ENCODE measurements around the gene SLC2A4RG. TPM values are rescaled to one million over a fixed set of nuclear protein-coding genes. Genes with fewer than 3 reads are reported as not detected.

Gene SLC2A4RG
- total RNA-seq, 2 donors from 2014 or later: 43.5 to 47.0 TPM

DNA sequence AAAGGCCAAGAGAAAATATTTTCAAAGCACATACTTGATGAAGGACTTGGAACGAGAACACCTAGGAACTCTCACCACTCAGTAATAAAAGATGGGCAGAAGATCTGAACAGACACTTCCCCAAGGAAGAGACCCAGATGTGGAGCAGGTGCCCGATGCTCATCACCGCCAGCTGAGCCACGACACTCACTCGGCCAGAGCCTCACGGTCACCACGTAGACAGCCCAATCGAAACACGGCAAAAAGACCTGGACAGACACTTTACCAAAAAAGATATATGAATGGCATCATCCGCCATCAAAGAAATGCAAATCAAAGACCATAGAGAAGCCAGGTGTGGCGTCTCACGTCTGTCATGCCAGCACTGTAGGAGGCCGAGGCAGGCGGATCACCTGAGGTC is 41.6 kb downstream of the SLC2A4RG start:
- Mint-ChIP-seq H3K4me1 (ENCODE audit: low read depth) (peaks cover 24% of the 10 kb centered on the region), H3K27ac (no peak overlapping the region), H3K36me3 (ENCODE audit: insufficient read depth in 2 of 2) (no peaks in the 10 kb centered on the region), H3K4me3 (peak overlapping the region; percentile 18 to 22), H3K27me3 (ENCODE audit: low read depth) (no peaks in the 10 kb centered on the region), H3K9me3 (no peaks in the 10 kb centered on the region)
- no peak for ATAC-seq (replicated peaks in 1 of 2)
- no peak for DNase-seq

DNA sequence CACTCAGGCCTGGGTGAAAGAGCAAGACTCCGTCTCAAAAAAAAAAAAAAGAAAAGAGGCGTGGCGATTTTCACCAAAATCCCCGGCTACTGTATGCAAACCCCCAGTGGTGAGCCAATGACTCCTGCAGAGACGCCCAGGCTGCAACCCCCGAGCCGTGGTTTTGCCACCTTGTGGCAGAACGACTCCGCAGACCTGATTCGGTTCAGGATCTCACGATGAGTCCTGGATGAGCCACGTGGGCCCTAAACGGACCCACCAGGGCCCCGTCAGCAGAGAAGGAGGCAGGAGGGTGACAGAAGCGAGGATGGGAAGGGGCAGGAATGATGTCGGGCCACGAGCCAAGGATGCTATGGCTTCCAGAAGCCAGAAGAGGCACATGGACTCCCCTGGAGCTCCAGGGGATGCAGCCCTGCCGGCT is 42.5 kb downstream of the SLC2A4RG start:
- Mint-ChIP-seq H3K27ac (no peak overlapping the region), H3K27me3 (ENCODE audit: low read depth) (no peaks in the 10 kb centered on the region), H3K9me3 (no peaks in the 10 kb centered on the region), H3K4me1 (ENCODE audit: low read depth) (peaks cover 29% of the 10 kb centered on the region), H3K4me3 (peak overlapping the region in 1 of 2 donors; percentile 31), H3K36me3 (ENCODE audit: insufficient read depth in 2 of 2) (no peaks in the 10 kb centered on the region)
- DNase-seq (peak; percentile 22 to 52), ATAC-seq (replicated peaks in 1 of 2) (peak; percentile 87 to 95)

DNA sequence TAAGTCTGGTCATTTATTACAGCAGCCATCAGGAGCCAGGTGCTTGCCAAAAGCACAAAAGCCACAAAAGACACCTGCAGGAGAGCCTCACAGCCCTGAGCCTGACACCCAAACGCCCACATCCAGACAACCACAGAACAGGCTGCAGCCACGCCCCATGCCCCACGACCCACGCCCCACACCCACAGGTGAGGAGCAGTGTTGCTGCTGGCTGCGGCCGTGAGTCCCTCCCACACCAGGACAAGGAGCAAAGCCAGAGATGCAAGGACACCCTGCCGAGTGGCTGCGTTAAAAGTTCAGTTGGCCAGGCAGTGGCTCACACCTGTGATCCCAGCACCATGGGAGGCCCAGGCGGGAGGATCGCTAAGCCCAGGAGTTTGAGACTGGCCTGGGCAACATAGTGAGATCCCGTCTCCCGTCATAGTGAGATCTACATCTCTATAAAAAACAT is 43.0 kb downstream of the SLC2A4RG start:
- H3K27ac Mint-ChIP-seq: no peak overlapping the region

DNA sequence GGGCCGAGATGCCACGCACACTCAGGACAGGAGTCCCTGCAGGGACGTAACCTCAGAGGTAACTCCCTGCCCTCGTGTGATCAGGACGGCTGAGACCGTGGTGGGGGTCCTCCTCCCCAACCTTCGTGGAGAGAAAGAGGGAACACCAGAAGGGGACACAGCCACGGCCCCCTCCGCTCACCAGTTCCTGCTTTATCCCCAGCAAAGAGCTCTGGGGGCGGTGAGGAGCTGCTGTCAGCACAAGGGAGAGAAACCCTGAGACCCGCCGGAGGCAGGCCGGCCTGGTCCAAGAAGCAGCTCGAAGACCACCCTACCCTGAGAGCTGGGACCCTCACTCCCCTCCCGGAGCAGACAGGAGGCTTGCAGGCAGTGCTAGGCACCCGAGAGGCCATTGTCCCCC is 44.4 kb downstream of the SLC2A4RG start:
- no peak overlapping the region for H3K27ac Mint-ChIP-seq
- peaks cover 29% of the 10 kb centered on the region for H3K4me1 Mint-ChIP-seq (ENCODE audit: low read depth)
- no peak overlapping the region for H3K4me3 Mint-ChIP-seq
- ATAC-seq (replicated peaks in 1 of 2) (no peak), DNase-seq (no peak)
- H3K9me3 Mint-ChIP-seq: no peaks in the 10 kb centered on the region
- H3K27me3 Mint-ChIP-seq (ENCODE audit: low read depth): no peaks in the 10 kb centered on the region
- no peaks in the 10 kb centered on the region for H3K36me3 Mint-ChIP-seq (ENCODE audit: insufficient read depth in 2 of 2)

More for the DNA sequence above, 43.0 kb downstream of the SLC2A4RG start:
- Mint-ChIP-seq H3K4me1 (ENCODE audit: low read depth) (peaks cover 29% of the 10 kb centered on the region), H3K4me3 (no peak overlapping the region), H3K36me3 (ENCODE audit: insufficient read depth in 2 of 2) (no peaks in the 10 kb centered on the region), H3K9me3 (no peaks in the 10 kb centered on the region), H3K27me3 (ENCODE audit: low read depth) (no peaks in the 10 kb centered on the region)
- no peak for DNase-seq
- ATAC-seq (replicated peaks in 1 of 2): peak; percentile 12 to 18

DNA sequence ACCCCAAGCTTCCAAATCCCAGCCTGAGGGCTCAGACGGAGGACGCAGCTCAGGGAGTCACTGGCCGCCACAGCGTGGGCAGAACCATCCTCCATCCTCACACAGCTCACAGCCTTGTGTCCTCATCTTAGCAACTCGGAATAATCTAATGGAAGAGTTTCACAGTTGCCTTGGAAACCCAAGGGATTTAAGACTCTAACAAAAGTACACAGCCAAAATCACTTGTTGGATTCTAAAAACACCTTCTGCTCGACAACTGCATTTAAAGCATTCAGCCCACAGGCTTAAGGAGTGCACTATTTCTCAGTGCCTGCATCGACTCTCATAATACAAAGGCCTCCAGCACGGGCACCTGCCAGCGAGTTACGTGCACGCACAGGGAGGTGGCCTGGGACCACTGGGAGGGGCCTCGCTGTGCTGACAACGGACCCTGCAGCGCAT is 46.1 kb downstream of the SLC2A4RG start:
- Mint-ChIP-seq H3K4me1 (ENCODE audit: low read depth) (peaks cover 29% of the 10 kb centered on the region), H3K27ac (no peak overlapping the region), H3K27me3 (ENCODE audit: low read depth) (no peaks in the 10 kb centered on the region), H3K36me3 (ENCODE audit: insufficient read depth in 2 of 2) (no peaks in the 10 kb centered on the region), H3K9me3 (no peaks in the 10 kb centered on the region), H3K4me3 (no peak overlapping the region)
- DNase-seq: no peak
- ATAC-seq (replicated peaks in 1 of 2): no peak

DNA sequence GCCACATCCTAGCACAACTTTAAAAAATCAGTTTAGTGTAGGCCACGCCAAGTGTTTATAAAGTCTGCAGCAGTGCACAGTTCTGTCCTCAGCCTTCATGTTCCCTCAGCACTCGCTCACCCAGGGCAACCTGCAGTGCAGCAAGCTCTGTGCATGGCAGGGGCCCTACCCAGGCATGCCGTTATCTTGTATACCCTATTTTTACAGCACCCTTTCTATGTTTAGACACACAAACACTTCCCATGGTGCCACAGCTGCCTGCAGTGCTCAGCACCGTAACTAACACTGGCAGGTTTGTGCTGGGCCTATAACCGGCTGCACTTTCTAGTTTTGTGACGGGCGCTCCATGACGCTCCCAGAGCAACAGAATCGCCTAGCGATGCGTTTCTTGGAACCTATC is 47.7 kb downstream of the SLC2A4RG start:
- Mint-ChIP-seq H3K27me3 (ENCODE audit: low read depth) (no peaks in the 10 kb centered on the region), H3K36me3 (ENCODE audit: insufficient read depth in 2 of 2) (no peaks in the 10 kb centered on the region), H3K4me1 (ENCODE audit: low read depth) (peaks cover 16% of the 10 kb centered on the region), H3K4me3 (no peak overlapping the region), H3K27ac (no peak overlapping the region), H3K9me3 (no peaks in the 10 kb centered on the region)
- ATAC-seq (replicated peaks in 1 of 2) (no peak), DNase-seq (no peak)

DNA sequence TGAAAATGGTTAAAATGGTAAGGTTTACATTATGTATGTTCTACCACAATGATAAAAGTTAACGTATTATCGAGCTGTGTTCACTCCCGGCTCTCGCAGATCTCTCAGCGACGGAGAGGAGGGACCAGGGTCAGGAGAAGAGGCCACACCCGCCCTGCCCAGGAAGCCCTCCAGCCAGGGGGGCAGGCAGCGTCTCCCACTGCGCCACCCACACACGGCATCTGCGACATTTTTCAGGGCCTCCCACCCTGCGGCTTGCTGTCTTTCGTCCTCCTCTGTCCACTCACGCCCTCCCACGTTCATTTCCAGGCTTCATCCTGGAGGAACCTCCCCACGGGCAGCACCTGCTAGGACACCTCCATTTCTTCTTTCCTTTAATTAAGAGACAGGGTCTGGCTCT is 48.2 kb downstream of the SLC2A4RG start:
- ATAC-seq (replicated peaks in 1 of 2) (no peak), DNase-seq (no peak)
- H3K27ac Mint-ChIP-seq: no peak overlapping the region
- peaks cover 12% of the 10 kb centered on the region for H3K4me1 Mint-ChIP-seq (ENCODE audit: low read depth)
- no peak overlapping the region for H3K4me3 Mint-ChIP-seq
- no peaks in the 10 kb centered on the region for H3K9me3 Mint-ChIP-seq
- no peaks in the 10 kb centered on the region for H3K27me3 Mint-ChIP-seq (ENCODE audit: low read depth)
- H3K36me3 Mint-ChIP-seq (ENCODE audit: insufficient read depth in 2 of 2): no peaks in the 10 kb centered on the region

DNA sequence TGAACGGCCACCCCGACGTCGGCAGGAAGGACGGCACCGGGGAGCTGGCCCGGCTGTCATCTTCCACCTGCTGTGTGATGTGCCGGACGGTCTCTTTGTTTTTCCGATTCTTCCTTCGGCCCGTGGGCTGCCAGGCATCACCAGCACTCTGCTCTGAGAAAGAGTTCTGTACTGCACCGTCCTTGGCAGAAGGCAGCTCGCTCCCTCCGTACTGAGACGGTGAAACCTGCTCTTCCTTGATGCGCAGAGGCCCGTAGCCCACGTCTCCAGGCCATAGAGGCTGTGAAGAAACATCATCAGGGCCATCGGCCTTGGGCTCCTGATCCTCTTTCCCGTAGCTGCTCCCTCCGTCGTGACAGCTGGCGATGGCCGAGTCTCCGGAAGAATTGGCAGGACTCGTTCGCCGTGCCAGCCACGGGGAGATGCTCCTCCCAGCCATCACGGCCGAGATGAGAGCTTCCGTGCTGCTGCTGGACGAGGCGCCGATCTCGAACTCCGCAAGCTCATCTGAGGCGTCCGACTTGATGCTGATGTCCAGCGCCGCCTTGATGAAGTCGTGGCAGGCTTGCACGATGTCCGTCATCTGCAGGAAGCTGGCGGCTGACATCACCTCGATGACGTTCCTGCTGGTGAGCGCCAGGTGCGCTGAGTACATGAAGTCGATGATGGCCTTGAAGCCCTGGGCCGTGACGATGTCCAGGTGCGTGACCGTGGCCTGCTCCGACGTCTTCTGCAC is 50.4 kb downstream of the SLC2A4RG start:
- ATAC-seq (replicated peaks in 1 of 2) (no peak), DNase-seq (no peak)
- H3K4me3 Mint-ChIP-seq: no peak overlapping the region
- H3K27ac Mint-ChIP-seq: no peak overlapping the region
- H3K4me1 Mint-ChIP-seq (ENCODE audit: low read depth): peaks cover 11% of the 10 kb centered on the region
- H3K36me3 Mint-ChIP-seq (ENCODE audit: insufficient read depth in 2 of 2): no peaks in the 10 kb centered on the region
- no peaks in the 10 kb centered on the region for H3K9me3 Mint-ChIP-seq
- H3K27me3 Mint-ChIP-seq (ENCODE audit: low read depth): peaks cover under 1% of the 10 kb centered on the region

DNA sequence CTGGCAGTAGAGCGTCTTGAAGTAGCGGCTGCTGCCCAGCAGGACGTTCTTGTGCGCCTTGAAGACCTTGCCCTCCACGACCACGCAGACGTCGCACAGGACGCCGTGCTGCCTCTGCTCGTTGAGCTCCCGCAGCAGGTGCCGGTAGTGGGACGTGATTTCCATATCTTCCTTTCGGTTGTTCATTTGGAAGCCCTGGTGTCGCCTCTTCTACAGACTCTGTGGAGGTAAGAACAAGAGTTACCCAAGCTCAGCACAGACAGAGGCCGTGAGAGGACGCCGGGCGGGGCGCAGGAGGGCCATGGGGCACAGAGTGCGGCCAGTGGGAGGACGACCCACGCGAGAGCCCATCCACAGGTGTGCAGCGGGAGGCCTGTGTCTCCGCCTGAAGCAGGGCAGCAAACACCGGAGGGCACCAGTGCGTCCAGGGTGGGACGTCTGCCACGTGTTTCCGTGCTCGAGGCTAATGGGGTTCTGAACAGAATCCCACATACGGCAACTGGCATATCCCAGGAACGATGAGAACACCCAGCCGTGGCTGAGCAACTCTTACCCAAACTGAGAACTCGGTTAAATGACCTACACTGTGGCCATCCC is 51.1 kb downstream of the SLC2A4RG start:
- peaks cover 10% of the 10 kb centered on the region for H3K4me1 Mint-ChIP-seq (ENCODE audit: low read depth)
- H3K27ac Mint-ChIP-seq: no peak overlapping the region
- no peak for ATAC-seq (replicated peaks in 1 of 2)
- H3K9me3 Mint-ChIP-seq: no peaks in the 10 kb centered on the region
- H3K4me3 Mint-ChIP-seq: no peak overlapping the region
- DNase-seq: no peak
- no peaks in the 10 kb centered on the region for H3K36me3 Mint-ChIP-seq (ENCODE audit: insufficient read depth in 2 of 2)
- peaks cover 5% of the 10 kb centered on the region for H3K27me3 Mint-ChIP-seq (ENCODE audit: low read depth)

DNA sequence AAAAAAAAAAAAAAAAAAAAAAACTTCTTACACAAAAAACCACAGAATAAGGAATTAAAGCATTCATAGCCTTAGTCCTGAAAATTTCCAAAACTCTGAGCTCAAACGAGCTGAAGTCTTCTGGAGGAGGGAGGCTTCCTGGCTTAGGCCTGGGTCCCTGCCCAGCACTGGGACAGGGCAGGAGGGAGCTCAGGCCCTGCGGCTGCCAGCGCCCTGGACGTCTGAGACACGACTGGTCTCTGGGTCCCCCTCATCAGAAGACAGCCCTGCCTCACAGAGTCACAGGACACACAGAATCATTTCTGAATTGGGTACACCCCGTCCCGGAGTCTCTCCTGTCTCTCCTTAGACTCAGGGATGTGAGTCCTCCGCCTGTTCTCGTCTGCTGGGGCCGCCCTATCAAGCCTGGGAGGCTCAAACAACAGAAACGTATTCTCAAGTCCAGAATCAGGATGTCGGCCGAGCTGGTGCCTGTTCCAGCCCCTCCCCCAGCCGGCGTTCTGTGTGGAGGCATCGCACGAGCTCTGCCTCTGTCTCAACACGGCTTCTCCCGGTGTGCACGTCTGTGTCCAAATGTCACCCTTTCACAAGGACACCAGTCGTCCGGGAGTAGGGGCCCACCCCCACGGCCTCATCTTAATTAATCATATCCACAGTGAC is 52.1 kb downstream of the SLC2A4RG start:
- no peaks in the 10 kb centered on the region for H3K36me3 Mint-ChIP-seq (ENCODE audit: insufficient read depth in 2 of 2)

DNA sequence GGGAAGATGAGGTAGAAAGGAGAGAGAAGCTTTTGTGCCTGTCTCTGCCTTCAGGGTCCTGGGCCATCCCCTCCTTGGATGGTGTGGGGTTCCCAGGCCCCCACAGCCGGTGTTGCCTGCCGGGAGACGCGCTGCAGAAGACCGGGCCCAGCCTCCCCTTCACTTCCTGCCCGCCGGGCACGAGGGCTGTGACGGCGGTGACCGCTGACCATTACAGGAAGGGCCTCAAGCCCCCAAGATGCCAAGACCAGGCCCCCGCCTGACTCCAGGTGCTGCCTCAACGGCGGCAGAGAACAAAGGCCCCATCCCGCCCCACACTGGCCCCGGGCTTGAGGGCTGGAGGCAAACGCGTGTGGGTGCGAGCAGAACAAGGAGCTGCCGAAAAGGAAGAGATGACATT is 53.3 kb downstream of the SLC2A4RG start:
- Mint-ChIP-seq H3K27me3 (ENCODE audit: low read depth) (peaks cover 5% of the 10 kb centered on the region), H3K36me3 (ENCODE audit: insufficient read depth in 2 of 2) (no peaks in the 10 kb centered on the region), H3K27ac (no peak overlapping the region), H3K4me3 (no peak overlapping the region), H3K4me1 (ENCODE audit: low read depth) (peaks cover 8% of the 10 kb centered on the region), H3K9me3 (no peaks in the 10 kb centered on the region)
- DNase-seq (no peak), ATAC-seq (replicated peaks in 1 of 2) (no peak)

More for the DNA sequence above, 52.1 kb downstream of the SLC2A4RG start:
- Mint-ChIP-seq H3K4me1 (ENCODE audit: low read depth) (peaks cover 8% of the 10 kb centered on the region), H3K27me3 (ENCODE audit: low read depth) (peaks cover 5% of the 10 kb centered on the region), H3K9me3 (no peaks in the 10 kb centered on the region), H3K4me3 (no peak overlapping the region), H3K27ac (no peak overlapping the region)
- ATAC-seq (replicated peaks in 1 of 2) (no peak), DNase-seq (no peak)
